ENCODE results near the gene POU5F1.
"Not testable (repeated sequence)": the region's sequence is repeated elsewhere in the genome, so short reads cannot be mapped to it uniquely, and the experiment has no call there.

Gene POU5F1

DNA sequence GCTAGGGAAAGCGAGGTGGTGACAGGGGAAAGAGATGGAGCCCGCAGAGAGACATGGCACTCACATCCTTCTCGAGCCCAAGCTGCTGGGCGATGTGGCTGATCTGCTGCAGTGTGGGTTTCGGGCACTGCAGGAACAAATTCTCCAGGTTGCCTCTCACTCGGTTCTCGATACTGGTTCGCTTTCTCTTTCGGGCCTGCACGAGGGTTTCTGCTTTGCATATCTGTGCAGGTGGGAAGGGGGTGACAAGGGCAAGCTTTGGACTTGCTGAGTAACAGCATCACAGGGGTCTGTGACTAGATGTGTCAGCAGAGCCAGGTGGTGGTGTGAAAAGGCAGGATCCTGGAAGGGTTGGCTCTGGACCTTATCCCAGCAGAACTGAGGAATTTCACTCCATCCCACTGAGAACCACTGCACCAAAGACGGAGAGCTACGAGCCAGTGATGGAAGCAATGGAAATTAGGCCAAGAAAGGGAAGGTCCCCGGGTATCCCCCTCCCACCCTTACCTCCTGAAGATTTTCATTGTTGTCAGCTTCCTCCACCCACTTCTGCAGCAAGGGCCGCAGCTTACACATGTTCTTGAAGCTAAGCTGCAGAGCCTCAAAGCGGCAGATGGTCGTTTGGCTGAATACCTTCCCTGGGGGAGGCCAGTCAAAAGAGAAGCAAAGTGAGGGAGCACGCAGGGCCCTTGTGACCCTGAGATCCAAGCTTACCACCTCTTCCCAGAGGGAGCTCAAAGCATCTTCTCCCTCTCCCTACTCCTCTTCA, 5.2 kb downstream of the POU5F1 start:
- not testable (repeated sequence) for DNase-seq

GRCh38 chr6:31164475-31165063, 5.9 kb downstream of the POU5F1 start:
- not testable (repeated sequence) for DNase-seq

- no peak for DNase-seq
These were observed 6.6 kb downstream of the POU5F1 start for GRCh38 chr6:31163922-31164321.

GRCh38 chr6:31162463-31163165, 7.9 kb downstream of the POU5F1 start:
- DNase-seq, result no peak

GRCh38 chr6:31161216-31162126, 9.0 kb downstream of the POU5F1 start:
- no peak for DNase-seq

- no peak for DNase-seq
These were observed 11.3 kb downstream of the POU5F1 start for GRCh38 chr6:31158863-31159855.

DNA sequence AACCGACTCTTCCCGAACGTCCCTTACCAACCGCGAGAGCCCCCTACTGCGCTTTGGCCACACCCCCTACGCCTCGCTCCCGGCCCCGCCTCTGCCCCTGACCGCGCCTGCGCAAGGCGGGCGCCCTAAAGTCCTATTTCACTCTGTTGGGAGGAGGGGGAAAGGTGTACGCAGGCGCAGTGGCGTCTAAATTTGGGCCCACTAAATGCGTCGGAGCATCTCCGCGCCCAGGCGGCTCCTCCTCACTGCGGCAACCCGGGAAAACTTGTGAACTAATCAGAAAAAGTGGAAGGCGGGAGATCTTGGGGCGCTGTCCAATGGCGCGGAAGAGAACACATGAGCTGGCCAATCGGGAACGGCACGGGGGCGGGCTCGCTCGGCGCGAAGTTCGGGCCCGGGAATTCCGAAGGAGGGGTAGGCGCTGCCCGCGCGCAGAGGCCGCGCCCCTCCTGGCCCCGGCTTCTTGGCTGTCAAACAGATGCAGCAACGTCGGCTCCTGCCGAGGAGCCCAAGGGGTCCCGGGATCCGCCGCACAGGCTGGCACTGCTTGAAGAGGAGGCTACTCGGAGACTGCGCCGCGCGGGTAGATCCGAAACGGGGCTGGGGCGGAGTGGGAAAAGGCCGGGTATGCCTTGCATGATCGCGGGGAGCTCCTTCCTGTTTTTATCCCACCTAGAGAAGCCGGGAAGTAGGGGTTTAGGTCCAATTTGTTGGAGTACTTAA, 12.2 kb downstream of the POU5F1 start, which contains the start of gene TCF19:
TCF19 (plus strand) TSS at position 450 of the 723 bp plus-strand sequence. CDS start 881 bp downstream, outside the sequence.
- peak; percentile 98 for DNase-seq

DNA sequence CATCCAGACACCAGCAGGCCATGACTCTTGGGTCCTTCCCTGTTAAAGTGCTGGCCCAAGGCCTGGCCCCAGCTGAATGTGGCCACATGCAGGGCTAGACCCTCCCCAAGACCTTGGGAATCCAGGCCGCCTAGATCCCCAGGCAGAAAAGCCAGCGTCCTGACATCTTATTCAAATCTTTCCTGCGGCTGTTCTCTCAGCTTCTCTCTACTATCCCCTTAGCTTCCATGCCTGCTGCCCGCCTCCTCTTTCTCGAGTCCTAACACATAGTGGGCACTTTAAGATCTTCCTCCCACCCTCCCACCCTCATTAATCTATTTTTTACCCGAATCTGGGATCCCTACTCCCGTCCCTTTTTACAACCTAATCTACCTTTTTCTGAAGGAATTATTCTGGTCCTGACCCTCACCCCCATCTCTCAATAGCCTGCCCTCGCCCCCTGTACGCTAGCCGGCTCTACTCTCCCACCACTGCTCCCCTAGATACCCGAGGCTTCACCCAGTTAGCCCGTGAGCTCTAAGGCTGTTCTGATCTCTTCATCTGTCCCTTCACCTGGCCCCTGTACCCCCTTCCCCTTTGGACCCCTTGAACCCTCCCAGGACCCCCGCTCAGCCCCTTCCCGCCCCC, 12.9 kb downstream of the POU5F1 start, which contains the start of gene CCHCR1:
CCHCR1 (minus strand) TSS at position 290 of the 627 bp plus-strand sequence; CDS start at position 88, 202 bp downstream.
- DNase-seq, result peak; percentile 9

DNA sequence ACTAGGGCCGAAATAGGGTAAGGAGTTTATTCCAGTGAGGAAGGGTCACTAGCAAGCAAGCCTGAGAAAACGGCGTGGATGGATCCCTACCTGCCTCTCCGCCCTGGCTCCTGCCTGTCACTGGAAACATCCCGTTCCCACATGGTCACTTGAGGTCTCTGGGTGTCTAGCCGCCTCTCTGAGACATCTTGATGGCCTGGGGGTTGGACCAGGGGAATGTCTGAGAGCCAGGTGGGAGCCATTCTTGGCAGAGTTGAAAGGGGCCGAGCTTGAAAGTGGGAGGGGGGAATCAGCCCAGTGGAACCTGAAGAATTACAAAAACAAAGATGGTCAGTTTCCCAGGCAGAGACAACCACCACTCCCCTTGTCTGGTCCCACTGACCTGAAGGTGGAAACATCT, 13.8 kb downstream of the POU5F1 start:
- no peak for DNase-seq

GRCh38 chr6:31154436-31154835, 16.0 kb downstream of the POU5F1 start:
- no peak for DNase-seq

GRCh38 chr6:31152781-31153180, 17.7 kb downstream of the POU5F1 start:
- DNase-seq, result no peak

DNA sequence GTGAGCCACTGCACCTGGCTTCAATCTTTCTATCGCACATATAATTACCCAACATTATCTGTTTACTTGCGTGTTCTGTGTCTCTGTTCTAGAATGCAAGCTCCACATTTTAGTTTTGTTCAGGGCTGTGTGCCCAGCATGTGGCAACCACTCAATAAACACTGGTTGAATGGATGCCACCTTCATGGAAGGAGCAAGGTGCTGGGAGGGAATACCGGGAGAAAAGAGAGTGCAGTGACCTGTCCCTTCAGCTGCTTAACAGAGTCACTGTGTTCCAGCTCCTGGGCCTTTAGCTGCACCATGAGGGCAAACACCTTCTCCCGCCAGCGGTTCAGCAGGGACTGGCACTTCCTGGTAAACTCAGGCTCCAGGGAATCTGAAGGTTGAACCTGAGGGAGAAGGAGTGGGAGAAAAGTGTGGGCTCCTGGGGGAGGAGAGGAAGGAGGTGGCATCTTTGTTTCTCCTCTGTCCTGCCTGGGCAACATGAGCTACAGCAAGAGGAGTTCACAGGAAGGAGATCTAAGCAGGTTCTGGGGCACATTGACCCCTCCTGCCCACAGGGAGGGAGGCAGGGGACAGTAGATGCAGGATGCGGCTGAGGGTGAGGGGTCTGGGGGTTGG, 20.5 kb downstream of the POU5F1 start:
- no peak for DNase-seq

GRCh38 chr6:31145386-31145785, 25.1 kb downstream of the POU5F1 start:
- DNase-seq, result no peak

- DNase-seq, result no peak
These were observed 25.5 kb downstream of the POU5F1 start for GRCh38 chr6:31144970-31145340.

GRCh38 chr6:31144296-31144969, 26.0 kb downstream of the POU5F1 start:
- DNase-seq, result no peak

DNA sequence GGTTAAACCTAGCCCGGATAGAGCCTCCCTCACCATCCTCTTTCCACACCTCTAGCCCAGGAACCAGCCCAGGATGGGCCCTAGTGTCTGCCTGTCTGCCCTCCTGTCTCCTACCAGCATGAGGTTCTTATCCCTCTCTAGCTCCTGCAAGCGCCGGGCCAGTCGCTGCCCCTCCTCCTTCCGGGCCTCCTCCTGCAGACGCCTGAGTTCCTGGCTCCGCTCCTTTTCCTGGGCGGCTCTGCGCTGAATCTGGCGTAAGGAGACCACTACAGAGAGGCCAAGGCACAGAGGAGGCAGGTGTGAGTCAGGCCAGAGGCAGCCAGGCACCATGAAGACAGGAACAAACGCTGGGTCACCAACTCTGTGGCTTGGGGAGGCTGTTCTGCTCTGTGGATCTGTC, 27.3 kb downstream of the POU5F1 start:
- no peak for DNase-seq

DNA sequence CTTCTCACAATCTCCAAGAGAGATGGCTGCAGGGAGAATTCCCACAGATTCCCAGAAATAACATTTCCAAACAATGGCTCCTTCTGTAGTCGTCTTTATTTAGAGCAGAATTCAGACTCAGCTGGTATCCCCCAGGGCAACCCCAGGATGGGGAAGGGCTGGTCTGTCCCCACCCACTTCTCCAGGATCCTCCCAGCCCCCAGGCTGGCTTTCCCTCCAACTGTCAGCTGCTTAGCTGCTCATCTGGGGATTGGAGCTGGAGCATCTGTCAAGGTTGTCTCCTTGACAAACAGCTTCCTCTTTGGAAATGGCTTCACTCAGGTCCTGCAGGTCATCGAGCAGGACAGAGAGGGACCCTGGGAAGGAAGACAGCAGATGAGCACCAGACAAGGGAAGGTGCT, 28.1 kb downstream of the POU5F1 start:
- no peak for DNase-seq

DNA sequence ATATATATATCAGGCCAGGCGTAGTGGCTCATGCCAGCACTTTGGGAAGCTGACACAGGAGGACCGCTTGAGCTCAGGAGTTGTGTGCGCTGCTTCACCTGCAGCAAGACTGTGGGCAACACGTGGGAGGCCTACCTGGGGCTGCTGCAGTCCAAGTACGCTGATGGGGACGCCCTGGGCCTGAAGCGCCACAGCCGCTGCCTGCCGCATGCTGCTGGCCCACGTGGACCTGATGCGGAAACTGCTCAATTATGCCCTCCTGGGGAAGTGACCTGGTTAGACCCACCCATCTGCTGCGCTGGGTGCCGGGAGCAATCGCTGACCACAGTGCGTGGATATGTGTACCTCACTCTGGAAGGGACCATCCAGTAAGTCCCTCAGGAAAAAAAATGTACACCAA, 29.8 kb downstream of the POU5F1 start:
- no peak for DNase-seq

DNA sequence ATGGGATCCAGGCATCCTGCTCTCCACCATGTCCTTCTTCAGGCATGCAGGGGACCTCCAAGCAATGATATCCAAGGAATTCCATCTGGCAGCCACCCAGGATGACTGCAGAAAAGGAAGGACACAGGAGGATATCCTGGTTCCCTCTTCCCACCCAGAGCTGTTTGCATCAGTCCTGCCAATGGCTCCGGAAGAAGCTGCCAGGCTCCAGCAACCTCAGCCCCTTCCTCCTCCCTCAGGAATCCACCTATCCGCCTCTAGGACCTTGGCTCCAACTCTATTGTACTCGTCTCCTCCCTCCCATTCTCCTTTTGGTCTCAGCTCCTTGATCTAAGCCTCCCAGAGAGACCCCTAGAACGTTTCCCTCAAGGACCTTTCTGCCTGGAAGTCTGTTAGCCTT, 30.9 kb downstream of the POU5F1 start:
- no peak for DNase-seq
